Stimulated activated CD4-positive, alpha-beta T cell treated with anti-CD3 and anti-CD28 coated beads, TNF-alpha, amount 100 ng/mL, for 4 hours (primary cell): ENCODE results near the gene SLC40A1.

Source experiments
- DNase-seq, 3 experiments: peaks; one replicate each; pipeline ENCODE4 v3.0.0-alpha.2; 2020; ENCODE audit warnings: low read depth in 3 of 3

The SLC40A1 gene

GRCh38 chr2:189569295-189569910, 11.2 kb downstream of the SLC40A1 start:
- DNase-seq = no peak

GRCh38 chr2:189566046-189566445, 14.5 kb downstream of the SLC40A1 start:
- no peak for DNase-seq

GRCh38 chr2:189561371-189562038, 19.1 kb downstream of the SLC40A1 start:
- DNase-seq = no peak

GRCh38 chr2:189560273-189560586, 20.4 kb downstream of the SLC40A1 start:
- no peak for DNase-seq

- DNase-seq = no peak
Measured at GRCh38 chr2:189559579-189560272, 20.9 kb downstream of the SLC40A1 start.

GRCh38 chr2:189558516-189559272, 21.9 kb downstream of the SLC40A1 start:
- DNase-seq = no peak

- DNase-seq = no peak
Measured at GRCh38 chr2:189557373-189557772, 23.2 kb downstream of the SLC40A1 start.

- no peak for DNase-seq
Measured at GRCh38 chr2:189556526-189556925, 24.1 kb downstream of the SLC40A1 start.

- DNase-seq = no peak
Measured at GRCh38 chr2:189555232-189555631, 25.4 kb downstream of the SLC40A1 start.

- no peak for DNase-seq
Measured at GRCh38 chr2:189553504-189554088, 27.0 kb downstream of the SLC40A1 start.

- DNase-seq = no peak
Measured at GRCh38 chr2:189552991-189553404, 27.6 kb downstream of the SLC40A1 start.

GRCh38 chr2:189552334-189552990, 28.1 kb downstream of the SLC40A1 start:
- no peak for DNase-seq

- no peak for DNase-seq
Measured at GRCh38 chr2:189551808-189552207, 28.8 kb downstream of the SLC40A1 start.

- DNase-seq = no peak
Measured at GRCh38 chr2:189549449-189549832, 31.1 kb downstream of the SLC40A1 start.

- no peak for DNase-seq
Measured at GRCh38 chr2:189548666-189549448, 31.7 kb downstream of the SLC40A1 start.

- DNase-seq = no peak
Measured at GRCh38 chr2:189545418-189545817, 35.2 kb downstream of the SLC40A1 start.

- DNase-seq = no peak
Measured at GRCh38 chr2:189544318-189545042, 36.1 kb downstream of the SLC40A1 start.

GRCh38 chr2:189543367-189543766, 37.2 kb downstream of the SLC40A1 start:
- no peak for DNase-seq

GRCh38 chr2:189542145-189542882, 38.3 kb downstream of the SLC40A1 start:
- no peak for DNase-seq
